Measurements from ENCODE around the gene C17orf67. TPM values are rescaled to one million over a fixed set of nuclear protein-coding genes. Genes with fewer than 3 reads are reported as not detected.
"Not testable (repeated sequence)": the region's sequence is repeated elsewhere in the genome, so short reads cannot be mapped to it uniquely, and the experiment has no call there.

The C17orf67 gene
- total RNA-seq, 1 experiment from 2014 or later, result 3.5 TPM

DNA sequence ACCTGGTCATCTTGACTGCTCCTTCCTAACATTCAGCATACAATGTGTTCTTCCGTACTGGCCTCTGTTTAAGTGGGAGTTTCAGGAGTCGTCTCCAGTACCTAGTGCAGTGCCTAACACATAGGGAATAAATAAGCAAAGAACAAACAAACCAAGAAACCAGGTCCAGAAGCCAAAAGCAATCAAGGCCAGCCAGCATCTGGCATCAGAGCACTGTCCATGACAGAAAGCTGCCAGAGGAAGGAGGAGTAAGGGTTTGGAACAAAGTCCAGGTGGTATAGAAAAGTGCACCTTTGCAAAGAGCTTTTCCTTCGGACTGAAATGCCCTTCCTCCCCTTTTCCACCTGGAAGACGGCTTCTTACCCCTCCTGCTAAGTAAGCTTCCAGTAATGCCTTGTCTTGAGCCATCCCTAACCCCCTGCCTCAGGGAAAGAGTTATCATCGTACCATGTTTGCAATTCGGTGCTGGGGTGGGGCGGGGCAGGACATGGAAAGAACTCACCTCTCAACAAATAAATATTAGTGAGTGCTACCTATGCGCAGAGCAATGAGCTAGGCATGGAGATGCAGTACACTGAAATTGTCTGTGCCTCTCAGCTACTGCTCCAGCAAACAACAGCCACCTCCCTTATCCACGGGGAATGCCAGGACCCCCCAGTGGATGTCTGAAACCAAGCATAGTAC lies 47.6 kb downstream of the C17orf67 start:
- in situ Hi-C loops (cut with HindIII; ENCODE audit: low pct_unique_long_range_greater_than_20kb, low sequenced_read_pairs), result no loop called here
- no peak for DNase-seq (ENCODE audit: low read depth)

DNA sequence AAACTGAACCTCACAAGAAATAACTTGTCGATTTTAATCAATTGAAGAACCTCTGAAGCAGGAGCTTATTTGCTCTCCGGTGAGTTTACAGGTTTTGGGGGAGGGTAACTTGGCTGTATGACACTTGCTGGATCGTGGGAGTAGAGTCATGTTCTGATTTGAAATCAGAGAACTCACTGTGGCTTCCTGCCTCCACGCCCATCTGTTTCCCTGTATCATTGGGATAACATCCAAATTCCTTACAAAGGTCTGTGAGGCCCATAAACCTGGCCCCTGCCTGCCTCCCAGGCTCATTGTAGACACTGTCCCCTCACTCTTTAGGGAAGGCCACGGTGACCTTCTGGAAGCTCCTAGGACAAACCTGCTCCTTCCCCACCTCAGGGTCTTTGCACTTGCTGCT lies 48.3 kb downstream of the C17orf67 start:
- DNase-seq (ENCODE audit: low read depth), result no peak
- in situ Hi-C loops (cut with HindIII; ENCODE audit: low pct_unique_long_range_greater_than_20kb, low sequenced_read_pairs), result no loop called here

- in situ Hi-C loops (cut with HindIII; ENCODE audit: low pct_unique_long_range_greater_than_20kb, low sequenced_read_pairs), result no loop called here
- no peak for DNase-seq (ENCODE audit: low read depth)
Observed at GRCh38 chr17:56782338-56782737, 51.4 kb downstream of the C17orf67 start.

GRCh38 chr17:56781906-56782305 lies 51.8 kb downstream of the C17orf67 start:
- in situ Hi-C loops (cut with HindIII; ENCODE audit: low pct_unique_long_range_greater_than_20kb, low sequenced_read_pairs), result no loop called here
- DNase-seq (ENCODE audit: low read depth), result no peak

DNA sequence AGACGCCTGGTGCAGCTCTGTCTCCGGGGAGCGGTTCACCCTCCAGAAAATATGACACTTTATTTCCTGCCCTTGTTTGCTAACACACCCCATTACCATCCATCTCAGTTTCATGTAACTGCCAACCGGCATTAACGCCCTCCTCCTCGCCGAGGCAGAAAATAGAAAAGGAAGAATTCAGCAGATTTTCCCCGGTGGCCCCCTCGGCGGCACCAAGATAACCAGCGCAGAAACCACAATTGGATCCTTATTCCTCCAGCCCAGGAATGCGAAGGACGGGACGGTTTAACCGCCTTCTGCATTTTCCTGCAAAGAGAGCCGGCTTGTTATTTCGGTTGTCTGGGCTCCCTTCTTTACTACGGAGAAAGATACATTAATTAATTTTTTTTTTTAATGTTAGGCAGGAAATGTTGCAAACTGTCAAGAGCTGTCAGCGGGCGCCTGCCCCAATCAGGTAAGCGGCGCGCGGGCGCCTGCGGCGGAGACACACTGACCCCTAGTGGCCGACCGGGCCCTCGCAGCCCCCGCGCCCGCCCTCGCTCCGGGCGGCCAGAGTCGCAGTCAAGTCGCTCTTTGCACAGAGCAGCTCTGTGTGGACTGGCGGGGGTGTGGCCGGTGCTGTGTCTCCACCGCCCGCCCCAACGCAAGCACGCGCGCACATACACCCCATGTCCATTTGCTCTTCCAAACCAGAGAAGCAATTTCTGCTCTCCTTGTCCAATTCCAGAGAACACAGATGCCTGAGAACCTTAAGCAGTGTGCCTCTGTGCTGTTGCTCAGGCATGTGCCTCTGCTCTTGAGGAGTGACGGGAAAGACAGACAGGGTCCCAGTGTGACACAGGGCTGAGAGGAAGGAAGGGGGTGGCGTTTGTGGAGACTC lies 53.6 kb downstream of the C17orf67 start:
- DNase-seq (ENCODE audit: low read depth), result peak; percentile 73
- in situ Hi-C loops (cut with HindIII; ENCODE audit: low pct_unique_long_range_greater_than_20kb, low sequenced_read_pairs), result no loop called here

GRCh38 chr17:56779322-56779721 lies 54.4 kb downstream of the C17orf67 start:
- in situ Hi-C loops (cut with HindIII; ENCODE audit: low pct_unique_long_range_greater_than_20kb, low sequenced_read_pairs), result no loop called here
- DNase-seq (ENCODE audit: low read depth), result no peak

DNA sequence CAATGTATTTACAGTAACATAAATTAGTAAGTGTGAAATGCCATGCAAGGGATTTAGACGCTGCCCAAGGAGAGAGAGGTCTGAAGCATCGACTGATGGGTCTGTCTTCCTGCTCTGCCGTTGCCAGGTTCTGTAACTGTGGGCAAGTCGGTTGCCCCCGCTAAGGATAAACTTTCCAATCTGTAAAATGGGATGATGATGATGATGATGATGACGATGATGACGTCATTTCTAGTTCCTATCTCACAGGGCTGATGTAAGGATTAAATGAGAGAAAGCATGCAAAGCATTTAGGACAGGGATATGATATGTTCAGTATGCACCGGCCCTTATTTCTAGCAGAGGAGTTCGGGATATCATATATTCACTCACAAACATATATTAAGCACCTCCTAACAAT lies 54.8 kb downstream of the C17orf67 start:
- in situ Hi-C loops (cut with HindIII; ENCODE audit: low pct_unique_long_range_greater_than_20kb, low sequenced_read_pairs), result no loop called here
- no peak for DNase-seq (ENCODE audit: low read depth)

GRCh38 chr17:56777859-56778258 lies 55.9 kb downstream of the C17orf67 start:
- no peak for DNase-seq (ENCODE audit: low read depth)
- in situ Hi-C loops (cut with HindIII; ENCODE audit: low pct_unique_long_range_greater_than_20kb, low sequenced_read_pairs), result no loop called here

DNA sequence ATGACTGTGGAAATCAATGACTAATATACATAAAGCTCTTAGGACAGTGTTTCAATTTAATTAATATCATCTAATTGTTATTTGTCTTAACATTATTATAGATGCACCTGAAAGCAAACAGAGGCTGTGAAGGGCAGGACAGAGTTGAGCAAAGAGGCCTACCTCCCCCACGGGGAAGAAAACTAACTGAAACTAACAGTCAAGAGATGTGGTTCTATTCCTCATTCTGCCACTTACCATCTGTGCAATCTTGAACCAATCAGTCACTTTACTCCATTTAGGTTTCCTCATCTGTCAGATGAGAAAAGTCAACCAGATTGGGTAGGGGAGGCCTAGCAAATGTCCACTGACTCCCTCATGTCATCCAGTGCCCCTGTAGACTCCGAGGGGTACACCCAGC lies 59.1 kb downstream of the C17orf67 start:
- no peak for DNase-seq (ENCODE audit: low read depth)
- in situ Hi-C loops (cut with HindIII; ENCODE audit: low pct_unique_long_range_greater_than_20kb, low sequenced_read_pairs), result no loop called here

- no peak for DNase-seq (ENCODE audit: low read depth)
- in situ Hi-C loops (cut with HindIII; ENCODE audit: low pct_unique_long_range_greater_than_20kb, low sequenced_read_pairs), result no loop called here
Observed at GRCh38 chr17:56773124-56773523, 60.6 kb downstream of the C17orf67 start.

GRCh38 chr17:56772442-56772841 lies 61.3 kb downstream of the C17orf67 start:
- in situ Hi-C loops (cut with HindIII; ENCODE audit: low pct_unique_long_range_greater_than_20kb, low sequenced_read_pairs), result no loop called here
- DNase-seq (ENCODE audit: low read depth), result no peak

DNA sequence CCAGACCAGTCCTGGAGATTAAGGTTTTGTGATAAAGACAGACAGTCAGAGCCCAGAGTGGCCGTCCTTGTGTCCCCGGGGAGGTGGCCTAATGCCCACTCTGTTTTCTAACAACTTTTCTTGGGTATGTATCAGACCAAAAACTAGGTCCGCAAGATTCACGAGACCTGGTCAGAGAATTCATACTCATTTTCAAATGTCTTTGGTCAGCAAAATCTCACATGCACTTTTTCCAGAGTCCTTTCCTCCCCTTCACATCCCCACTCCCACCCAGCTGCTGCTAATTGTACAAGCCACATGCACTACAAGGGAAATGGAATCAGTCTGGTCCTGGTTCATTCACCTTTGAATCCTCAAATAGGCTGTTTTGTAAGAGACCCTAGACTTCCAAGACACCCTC lies 61.7 kb downstream of the C17orf67 start:
- in situ Hi-C loops (cut with HindIII; ENCODE audit: low pct_unique_long_range_greater_than_20kb, low sequenced_read_pairs), result no loop called here
- DNase-seq (ENCODE audit: low read depth), result no peak

DNA sequence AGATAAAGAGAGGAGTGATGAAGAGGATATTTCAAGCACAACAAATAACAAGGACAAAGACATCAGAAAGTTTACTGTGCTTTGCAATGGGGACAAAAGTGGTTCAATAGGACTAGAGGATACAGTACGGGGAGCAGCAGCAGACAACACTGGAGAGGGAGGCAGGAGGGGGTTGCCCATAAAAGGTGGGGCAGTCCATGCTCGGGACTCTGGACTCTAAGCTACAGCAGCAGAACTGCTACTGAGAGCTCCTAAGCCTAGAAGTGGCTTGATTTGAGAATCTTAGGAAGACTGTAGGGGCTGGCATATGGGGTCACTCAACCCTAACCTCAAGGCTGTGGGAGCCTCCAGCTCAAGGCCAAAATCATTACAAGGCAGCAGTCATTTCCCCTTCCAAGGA lies 62.2 kb downstream of the C17orf67 start:
- in situ Hi-C loops (cut with HindIII; ENCODE audit: low pct_unique_long_range_greater_than_20kb, low sequenced_read_pairs), result no loop called here
- DNase-seq (ENCODE audit: low read depth), result no peak

GRCh38 chr17:56770427-56770826 lies 63.3 kb downstream of the C17orf67 start:
- no peak for DNase-seq (ENCODE audit: low read depth)
- in situ Hi-C loops (cut with HindIII; ENCODE audit: low pct_unique_long_range_greater_than_20kb, low sequenced_read_pairs), result no loop called here

DNA sequence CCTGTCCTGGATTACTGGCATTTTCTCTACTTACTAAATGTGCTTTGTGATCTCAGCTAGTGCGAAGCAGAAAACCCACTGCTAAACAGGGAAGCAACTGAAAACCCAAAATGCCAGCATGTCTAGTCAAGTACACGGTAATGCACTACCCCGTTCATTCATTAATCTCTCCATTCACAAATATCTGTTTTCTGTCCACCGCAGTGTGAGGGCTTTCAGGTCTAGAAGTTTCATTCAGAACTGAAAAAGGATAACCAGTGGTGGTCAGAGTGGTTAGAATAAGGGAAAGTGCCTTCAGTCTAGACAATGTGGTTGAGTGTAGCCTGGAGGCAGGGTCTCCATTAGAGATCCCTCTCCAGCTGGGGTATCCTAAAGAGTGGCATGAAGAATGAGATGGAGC lies 68.3 kb downstream of the C17orf67 start:
- DNase-seq (ENCODE audit: low read depth), result no peak
- in situ Hi-C loops (cut with HindIII; ENCODE audit: low pct_unique_long_range_greater_than_20kb, low sequenced_read_pairs), result no loop called here

DNA sequence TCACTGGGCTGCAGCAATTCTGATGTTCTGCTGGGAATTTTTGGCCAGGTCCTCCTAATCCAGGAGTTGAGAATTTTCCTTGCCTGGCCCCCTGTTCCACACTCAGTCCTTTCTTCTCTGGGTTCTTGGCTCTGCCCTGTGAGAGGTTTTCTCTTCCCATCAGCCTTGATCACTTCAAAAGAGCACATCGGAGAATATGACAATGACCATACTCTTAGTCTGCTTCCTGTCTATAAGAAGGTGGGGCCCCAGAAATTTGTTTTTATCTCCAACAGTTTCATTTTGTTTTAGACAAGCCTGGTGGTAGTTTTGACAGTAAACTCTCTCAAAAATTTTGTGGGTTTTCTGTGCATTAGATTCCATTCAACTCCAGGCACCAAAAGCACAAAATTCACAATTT lies 70.7 kb downstream of the C17orf67 start:
- in situ Hi-C loops (cut with HindIII; ENCODE audit: low pct_unique_long_range_greater_than_20kb, low sequenced_read_pairs), result no loop called here
- DNase-seq (ENCODE audit: low read depth), result no peak

GRCh38 chr17:56762144-56762543 lies 71.6 kb downstream of the C17orf67 start:
- no peak for DNase-seq (ENCODE audit: low read depth)
- in situ Hi-C loops (cut with HindIII; ENCODE audit: low pct_unique_long_range_greater_than_20kb, low sequenced_read_pairs), result no loop called here

DNA sequence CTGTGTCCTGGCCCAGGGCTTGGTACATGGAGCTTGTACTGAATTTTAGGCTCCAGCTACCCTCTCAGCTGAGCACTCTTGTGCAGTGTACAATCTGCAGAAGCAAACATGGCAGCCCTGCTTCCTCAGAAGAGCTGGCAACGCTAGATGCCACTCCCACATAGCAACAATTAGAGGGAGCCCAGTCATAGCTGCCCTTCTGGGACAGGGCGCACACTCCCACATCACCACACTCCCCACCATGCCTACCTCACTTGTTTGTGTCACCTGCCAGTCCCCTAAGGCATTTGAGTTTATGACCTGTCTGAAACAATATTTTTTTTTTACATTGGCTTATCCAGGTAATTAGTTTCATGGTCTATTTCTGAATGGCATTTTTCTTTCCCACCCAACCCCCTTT lies 72.3 kb downstream of the C17orf67 start:
- DNase-seq (ENCODE audit: low read depth), result no peak
- in situ Hi-C loops (cut with HindIII; ENCODE audit: low pct_unique_long_range_greater_than_20kb, low sequenced_read_pairs), result no loop called here

DNA sequence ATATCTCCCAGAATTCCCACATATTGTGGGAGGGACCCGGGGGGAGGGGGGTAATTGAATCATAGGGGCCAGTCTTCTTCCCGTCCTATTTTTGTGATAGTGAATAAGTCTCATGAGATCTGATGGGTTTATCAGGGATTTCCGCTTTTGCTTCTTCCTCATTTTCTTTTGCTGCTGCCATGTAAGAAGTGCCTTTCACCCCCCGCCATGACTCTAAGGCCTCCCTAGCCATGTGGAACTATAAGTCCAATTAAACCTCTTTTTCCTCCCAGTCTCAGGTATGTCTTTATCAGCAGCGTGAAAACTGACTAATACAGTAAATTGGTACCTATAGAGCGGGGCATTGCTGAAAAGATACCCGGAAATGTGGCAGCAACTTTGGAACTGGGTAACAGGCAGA lies 76.1 kb downstream of the C17orf67 start:
- in situ Hi-C loops (cut with HindIII; ENCODE audit: low pct_unique_long_range_greater_than_20kb, low sequenced_read_pairs); DNase-seq (ENCODE audit: low read depth): not testable (repeated sequence)

- in situ Hi-C loops (cut with HindIII; ENCODE audit: low pct_unique_long_range_greater_than_20kb, low sequenced_read_pairs), result no loop called here
- no peak for DNase-seq (ENCODE audit: low read depth)
Observed at GRCh38 chr17:56756536-56756935, 77.2 kb downstream of the C17orf67 start.
